Umbilical cord (tissue), 2 donors: ENCODE data around the gene SOD1. TPM values are rescaled to one million over a fixed set of nuclear protein-coding genes. Genes with fewer than 3 reads are reported as not detected.
"Not testable (repeated sequence)": the region's sequence is repeated elsewhere in the genome, so short reads cannot be mapped to it uniquely, and the experiment has no call there.

Source experiments
- DNase-seq: peaks from one replicate; pipeline ENCODE4 v3.0.0-alpha.2; 2015; ENCODE audit warnings: low spot score
- total RNA-seq: library from RNA; depleted of rRNA; stranded (reverse); fragments of >200 nt; gene quantifications from one replicate; pipeline ENCODE4 v1.2.3, GENCODE V29; 2014; ENCODE audit warnings: low replicate concordance; ENCODE audit not compliant: insufficient read depth

The SOD1 gene
- total RNA-seq, 1 donor from 2014 or later, result 127 TPM

DNA sequence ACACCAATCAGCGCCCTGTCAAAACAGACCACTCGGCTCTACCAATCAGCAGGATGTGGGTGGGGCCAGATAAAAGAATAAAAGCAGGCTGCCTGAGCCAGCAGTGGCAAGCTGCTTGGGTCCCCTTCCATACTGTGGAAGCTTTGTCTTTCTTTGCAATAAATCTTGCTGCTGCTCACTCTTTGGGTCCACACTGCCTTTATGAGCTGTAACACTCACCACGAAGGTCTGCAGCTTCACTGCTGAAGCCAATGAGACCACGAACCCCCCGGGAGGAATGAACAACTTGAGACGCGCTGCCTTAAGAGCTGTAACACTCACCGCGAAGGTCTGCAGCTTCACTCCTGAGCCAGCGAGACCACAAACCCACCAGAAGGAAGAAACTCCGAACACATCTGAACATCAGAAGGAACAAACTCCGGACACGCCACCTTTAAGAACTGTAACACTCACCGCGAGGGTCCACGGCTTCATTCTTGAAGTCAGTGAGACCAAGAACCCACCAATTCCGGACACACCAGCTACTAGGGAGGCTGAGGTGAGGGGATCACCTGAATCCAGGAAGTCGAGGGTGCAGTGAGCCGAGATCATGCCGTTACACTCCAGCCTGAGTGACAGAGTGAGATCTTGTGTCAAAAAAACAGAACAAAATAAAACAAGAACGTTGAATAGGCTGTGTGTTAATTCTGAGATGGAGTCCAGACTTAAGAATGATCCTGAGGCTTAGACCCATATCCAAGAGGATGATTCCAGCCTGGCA, 4.5 kb upstream of the SOD1 start:
- DNase-seq, result not testable (repeated sequence)

DNA sequence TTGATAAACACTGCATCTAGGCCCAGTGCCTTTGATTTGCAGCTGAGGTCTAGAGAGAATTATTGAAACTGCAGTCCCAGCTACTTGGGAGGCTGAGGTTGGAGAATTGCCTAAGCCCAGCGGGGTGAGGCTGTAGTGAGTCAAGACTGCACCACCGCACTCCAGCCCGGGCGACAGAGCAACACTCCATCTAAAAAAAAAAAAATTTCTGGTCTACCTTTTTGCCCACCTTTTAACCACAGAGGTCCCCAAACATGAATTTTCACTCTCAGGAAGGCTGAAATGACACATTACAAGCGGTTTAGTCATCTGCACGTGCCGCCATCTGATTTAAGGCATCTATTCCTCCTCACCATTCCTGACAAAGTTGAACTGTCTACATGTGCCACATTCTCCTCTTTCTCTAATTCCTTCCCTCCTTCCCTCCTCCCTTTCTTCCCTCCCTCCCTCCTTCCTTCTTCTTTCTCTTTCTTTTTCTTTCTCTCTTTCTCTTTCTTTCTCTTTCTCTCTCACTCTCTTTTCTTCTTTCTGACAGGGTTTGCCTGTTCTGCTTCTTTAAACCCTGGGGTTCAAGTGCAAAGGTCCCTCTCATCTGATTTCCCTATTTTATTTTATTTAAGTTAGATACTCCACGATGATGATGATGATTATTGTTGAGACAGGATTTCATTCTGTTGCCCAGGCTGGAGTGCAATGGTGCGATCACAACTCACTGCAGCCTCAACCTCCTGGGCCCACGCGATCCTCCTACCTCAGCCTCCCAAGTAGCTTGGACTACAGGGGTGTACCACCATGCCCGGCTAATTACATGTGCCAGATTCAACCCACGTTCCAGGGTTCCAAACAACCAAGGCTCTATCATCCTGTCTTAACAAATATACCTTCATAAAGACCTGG, 3.0 kb upstream of the SOD1 start:
- DNase-seq, result no peak

DNA sequence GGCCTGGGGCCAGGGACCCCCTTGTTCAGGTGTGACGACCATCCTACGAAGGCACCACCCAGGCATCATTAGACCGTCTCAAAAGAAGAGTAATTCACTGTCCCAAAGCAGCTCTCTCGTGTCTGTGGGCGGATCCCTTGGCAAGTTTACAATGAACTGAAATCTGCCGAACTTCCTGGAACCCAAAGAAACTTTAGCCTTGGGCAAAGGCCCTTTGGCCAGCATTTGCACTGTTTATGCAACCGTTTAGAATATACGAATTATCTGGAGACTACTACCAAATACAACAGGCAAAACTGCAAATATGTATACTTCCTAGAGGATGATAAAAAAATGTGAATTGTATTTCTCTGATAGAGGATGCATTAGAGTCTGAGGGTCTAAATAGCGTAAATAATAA, 1.4 kb upstream of the SOD1 start:
- no peak for DNase-seq

DNA sequence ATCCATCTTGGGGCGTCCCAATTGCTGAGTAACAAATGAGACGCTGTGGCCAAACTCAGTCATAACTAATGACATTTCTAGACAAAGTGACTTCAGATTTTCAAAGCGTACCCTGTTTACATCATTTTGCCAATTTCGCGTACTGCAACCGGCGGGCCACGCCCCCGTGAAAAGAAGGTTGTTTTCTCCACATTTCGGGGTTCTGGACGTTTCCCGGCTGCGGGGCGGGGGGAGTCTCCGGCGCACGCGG, 282 bp upstream of the SOD1 start:
- no peak for DNase-seq

- DNase-seq, result peak; percentile 40
Observed at GRCh38 chr21:31660259-31660565, 719 bp downstream of the SOD1 start.

DNA sequence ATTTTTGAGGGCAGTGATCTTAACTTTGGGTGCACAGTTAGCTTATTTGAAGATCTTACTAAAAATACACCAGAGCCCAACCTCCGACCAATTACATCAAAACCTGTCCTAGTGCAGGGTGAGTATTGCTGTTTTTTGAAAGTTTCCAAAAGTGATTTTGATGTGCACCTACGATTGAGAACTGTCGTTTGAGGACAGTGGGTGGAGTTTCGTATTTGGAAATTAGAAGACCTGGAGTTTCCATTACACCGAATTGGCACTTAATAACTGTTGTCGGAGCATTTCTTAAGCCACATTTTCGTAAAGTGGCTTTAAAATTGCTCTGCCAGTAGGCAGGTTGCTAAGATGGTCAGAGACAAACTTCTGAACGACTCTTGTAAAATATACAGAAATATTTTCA, 1.1 kb downstream of the SOD1 start:
- no peak for DNase-seq

- no peak for DNase-seq
Observed at GRCh38 chr21:31663584-31664249, 4.2 kb downstream of the SOD1 start.

GRCh38 chr21:31665397-31665796, 5.9 kb downstream of the SOD1 start:
- no peak for DNase-seq

GRCh38 chr21:31665869-31666268, 6.4 kb downstream of the SOD1 start:
- not testable (repeated sequence) for DNase-seq

- no peak for DNase-seq
Observed at GRCh38 chr21:31666445-31667010, 7.0 kb downstream of the SOD1 start.

DNA sequence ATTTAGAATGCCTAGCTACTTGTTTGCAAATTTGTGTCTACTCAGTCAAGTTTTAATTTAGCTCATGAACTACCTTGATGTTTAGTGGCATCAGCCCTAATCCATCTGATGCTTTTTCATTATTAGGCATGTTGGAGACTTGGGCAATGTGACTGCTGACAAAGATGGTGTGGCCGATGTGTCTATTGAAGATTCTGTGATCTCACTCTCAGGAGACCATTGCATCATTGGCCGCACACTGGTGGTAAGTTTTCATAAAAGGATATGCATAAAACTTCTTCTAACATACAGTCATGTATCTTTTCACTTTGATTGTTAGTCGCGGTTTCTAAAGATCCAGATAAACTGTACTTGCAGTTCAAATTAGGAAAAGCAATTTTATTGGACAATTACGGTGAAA, 7.6 kb downstream of the SOD1 start:
- DNase-seq, result no peak

- DNase-seq, result peak; percentile 17
Observed at GRCh38 chr21:31667639-31668038, 8.1 kb downstream of the SOD1 start.

- DNase-seq, result no peak
Observed at GRCh38 chr21:31668651-31669491, 9.4 kb downstream of the SOD1 start.

- no peak for DNase-seq
Observed at GRCh38 chr21:31670070-31670469, 10.6 kb downstream of the SOD1 start.

DNA sequence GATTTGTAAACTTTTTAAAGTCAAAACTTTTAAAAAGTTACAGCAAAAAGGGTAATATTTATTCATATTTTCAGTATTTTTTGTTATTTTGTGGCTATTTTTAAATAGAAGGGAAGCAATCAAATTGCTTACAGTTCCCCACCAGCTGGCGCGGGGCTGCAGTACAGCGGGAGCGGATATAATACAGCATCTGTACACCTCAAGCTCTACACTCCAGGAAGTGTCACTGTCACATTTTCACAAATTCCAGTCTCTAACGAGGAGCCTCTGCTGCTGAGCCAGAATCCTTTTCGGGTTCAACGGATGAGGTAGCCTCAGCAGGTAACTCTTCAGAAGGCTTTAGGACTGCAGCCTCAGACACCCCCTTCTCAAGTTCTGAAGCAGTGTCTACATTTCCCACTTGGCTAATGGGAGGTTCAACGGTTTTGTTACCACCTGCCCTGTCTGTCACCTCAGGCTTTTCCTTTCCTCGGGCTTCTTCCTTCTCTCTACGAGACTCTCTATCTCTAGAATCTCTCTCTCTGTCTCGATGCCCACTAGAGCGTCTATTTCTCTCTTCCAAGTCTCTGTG, 11.7 kb downstream of the SOD1 start:
- no peak for DNase-seq

DNA sequence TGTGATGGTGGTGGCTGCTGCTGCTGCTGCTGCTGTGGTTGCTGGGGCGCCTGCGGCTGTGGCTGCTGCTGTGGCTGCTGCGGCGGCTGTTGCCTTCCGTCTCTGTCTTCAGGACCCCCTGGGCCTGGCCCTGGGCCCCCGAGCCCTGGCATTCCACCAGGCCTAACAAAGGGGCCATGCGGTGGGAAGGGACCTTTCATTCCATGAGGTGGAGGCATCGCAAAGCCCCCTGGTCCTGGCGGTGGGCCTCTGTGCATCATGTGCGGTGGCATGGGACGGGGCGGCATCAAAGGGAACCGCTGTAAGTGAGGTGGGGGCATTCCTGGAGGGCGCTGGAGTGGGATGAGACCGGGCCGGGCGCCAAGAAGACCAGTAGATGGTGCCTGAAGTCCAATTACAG, 12.4 kb downstream of the SOD1 start:
- DNase-seq, result no peak

- DNase-seq, result no peak
Observed at GRCh38 chr21:31673321-31673912, 13.9 kb downstream of the SOD1 start.

DNA sequence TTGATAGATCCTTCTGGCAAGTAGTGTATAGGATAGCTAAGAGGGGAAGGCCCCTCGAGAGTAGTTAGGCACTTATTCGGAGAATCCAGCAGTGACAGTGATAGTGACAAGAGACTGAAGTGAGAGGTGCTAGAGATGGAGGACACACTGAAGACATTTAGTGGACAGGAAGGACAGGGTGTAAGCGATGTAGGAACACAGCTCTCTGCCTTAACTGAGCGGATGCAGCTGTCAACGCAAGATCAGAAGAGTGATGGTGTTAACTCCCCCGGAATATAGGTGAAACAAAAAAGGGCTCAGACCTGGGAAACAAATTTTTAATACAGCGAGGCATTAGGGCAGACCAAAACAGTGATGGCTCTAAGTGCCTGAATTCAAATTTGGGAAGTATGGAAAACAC, 15.8 kb downstream of the SOD1 start:
- no peak for DNase-seq

- no peak for DNase-seq
Observed at GRCh38 chr21:31675960-31676359, 16.5 kb downstream of the SOD1 start.

DNA sequence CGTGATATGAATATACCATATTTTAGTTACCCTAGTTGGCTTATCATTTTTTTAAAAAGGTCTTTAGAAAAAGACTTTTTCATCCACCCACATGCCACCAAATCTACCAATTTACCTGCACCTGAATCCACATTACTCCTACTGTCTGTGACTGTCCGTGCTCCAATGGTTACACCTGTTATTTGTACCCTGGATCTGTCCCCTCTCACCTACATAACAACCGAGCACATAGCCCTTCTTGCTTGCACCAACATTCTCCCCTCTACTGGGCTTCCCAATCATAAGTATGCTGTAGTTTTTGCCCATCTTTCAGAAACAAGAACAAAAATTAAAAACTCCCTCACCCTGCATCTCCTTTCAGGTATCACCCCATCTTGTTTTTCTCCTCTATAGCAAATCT, 17.6 kb downstream of the SOD1 start:
- DNase-seq, result no peak

- no peak for DNase-seq
Observed at GRCh38 chr21:31678478-31678877, 19.0 kb downstream of the SOD1 start.
